CD4-positive, alpha-beta T cell treated with Interleukin-12 subunit alpha and Interleukin-12 subunit beta, for 1 hour (primary cell): ENCODE data around the gene LYPD5.
"Not testable (repeated sequence)": the region's sequence is repeated elsewhere in the genome, so short reads cannot be mapped to it uniquely, and the experiment has no call there.

Experiments used
- DNase-seq: peaks from one replicate; pipeline ENCODE4 v3.0.0-alpha.2; 2020

The LYPD5 gene

DNA sequence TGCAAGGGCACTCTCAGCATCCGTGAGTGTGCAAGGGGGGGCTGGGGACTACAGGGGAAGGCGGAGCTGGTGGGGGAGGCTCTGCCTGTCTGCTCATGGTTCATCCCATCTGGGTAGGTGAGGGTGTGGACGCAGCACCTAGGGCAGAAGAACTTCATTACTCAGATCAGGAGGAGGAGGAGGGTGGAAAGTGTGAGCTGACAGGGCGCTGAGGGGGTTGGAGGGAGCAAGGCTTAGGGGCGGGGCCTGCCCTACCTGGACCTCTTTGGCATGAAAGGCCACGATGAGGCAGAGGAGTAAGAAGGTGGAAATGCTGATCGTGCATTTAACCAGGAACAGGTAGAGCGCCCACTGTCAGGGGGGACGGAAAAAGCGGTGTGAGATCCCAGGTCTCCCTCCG is 26.0 kb downstream of the LYPD5 start:
- DNase-seq, result no peak

DNA sequence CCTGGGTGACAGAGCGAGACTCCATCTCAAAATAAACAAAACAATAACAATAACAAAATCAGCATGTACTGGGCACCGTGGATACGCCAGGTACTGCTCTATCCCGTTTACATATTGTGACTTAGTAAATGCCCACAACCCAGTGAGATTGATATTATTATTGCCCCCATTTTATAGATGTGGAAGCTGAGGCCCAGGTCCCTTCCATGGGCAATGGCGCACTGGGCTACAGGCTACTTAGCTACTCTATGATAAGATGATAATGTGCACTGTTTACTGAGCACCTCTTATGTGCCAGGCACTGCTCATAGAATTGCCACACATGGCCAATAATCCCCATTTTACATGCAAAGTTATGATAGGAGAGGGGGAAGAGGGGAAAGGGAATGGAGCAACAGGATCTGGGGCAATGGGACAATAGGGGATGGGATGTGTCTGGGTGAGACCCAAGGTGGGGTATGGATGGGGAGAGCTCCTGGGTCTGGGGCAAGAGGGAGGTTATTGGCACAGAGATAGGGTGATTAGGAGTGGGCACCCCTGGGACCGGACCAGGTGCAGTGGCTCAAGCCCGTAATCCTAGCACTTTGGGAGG is 26.9 kb downstream of the LYPD5 start:
- DNase-seq, result no peak

DNA sequence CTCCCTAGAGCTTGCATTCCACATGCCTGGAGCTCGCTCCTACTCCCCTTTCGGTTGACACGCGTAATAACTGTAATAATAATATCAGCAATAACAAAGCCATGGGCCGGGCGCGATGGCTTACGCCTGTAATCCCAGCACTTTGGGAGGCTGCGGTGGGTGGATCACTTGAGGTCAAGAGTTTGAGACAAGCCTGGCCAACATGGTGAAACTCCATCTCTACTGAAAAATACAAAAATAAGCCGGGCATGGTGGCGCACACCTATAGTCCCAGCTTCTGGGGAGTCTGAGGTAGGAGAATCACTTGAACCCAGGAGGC is 27.3 kb downstream of the LYPD5 start:
- not testable (repeated sequence) for DNase-seq

GRCh38 chr19:43774103-43774939 is 27.9 kb downstream of the LYPD5 start:
- DNase-seq, result no peak

DNA sequence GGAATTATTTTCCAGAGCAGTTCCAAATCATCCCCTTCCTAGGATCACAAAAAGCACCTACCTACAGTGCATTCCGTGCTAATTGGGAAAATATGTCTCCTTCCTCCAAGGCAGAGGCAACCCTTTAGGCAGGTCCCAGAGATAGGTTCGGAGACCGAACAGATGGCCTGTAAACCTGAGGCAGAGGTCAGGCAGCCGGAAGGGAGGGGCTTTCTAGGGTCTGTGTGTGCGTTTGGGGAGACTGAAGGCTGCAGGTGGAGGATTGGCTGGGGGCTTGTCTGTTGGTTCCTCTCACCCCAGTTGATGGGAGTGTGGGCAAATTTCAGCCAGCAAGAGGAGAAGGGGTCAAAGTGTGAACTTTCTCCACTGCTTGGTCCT is 28.5 kb downstream of the LYPD5 start:
- no peak for DNase-seq

GRCh38 chr19:43769256-43769655 is 33.0 kb downstream of the LYPD5 start:
- DNase-seq, result no peak

DNA sequence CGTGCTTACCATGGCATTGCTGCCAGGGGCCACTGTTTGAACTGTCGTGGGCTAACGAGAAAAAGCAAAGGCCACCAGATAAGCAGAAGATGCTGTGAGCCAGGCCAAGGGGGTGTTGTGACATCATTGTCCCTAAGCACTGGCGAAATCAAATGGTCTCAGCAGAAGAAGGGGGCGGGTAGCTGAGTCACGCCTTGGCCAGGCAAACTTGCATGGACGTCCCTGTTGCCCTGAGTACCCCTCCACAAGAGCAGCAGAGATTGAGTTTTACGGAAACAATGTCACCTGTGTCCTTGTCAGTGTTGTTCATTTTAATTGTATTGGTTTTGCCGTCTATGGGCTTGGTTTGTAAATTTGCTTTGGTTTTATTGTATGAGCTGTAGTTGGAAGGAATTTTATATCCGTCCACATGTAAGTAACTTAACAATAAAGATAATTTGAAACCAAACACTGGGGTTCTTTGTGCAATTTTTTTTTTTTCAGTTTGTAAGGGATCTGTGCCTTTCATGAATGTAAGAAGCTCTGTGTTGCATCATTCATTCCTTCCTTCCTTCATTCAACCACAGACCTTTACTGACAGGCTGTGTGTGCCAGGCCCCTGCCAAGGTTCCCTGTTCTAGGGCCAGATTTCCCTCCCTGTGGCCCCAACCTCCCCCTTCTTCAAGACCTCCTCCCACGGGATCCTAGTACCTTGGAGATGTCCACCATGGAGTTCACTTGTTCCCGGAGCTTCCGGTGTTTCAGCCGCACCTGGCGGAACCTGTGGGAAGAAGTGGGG is 33.8 kb downstream of the LYPD5 start:
- DNase-seq, result no peak

GRCh38 chr19:43767818-43768217 is 34.4 kb downstream of the LYPD5 start:
- no peak for DNase-seq

DNA sequence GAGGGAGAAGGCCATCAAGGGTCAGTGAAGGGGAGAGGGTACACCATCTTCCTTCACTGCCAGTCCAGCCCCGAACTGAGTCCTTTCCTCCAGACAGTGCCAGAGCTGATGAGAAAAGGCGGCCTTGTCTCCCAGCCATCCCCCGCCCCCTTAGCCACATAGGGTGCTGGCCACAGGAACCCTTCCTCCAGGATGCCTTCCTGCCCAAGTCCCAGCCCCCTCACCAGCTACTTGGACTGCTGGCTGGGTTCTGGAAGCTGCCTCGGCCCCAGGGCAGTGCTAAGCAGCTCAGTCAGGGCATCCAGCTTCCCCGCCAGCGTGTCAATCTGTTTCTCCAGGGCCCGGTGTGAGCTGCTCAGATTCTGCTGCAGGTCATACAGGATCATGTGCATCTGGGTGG is 34.9 kb downstream of the LYPD5 start:
- no peak for DNase-seq

GRCh38 chr19:43766755-43767043 is 35.5 kb downstream of the LYPD5 start:
- DNase-seq, result no peak

DNA sequence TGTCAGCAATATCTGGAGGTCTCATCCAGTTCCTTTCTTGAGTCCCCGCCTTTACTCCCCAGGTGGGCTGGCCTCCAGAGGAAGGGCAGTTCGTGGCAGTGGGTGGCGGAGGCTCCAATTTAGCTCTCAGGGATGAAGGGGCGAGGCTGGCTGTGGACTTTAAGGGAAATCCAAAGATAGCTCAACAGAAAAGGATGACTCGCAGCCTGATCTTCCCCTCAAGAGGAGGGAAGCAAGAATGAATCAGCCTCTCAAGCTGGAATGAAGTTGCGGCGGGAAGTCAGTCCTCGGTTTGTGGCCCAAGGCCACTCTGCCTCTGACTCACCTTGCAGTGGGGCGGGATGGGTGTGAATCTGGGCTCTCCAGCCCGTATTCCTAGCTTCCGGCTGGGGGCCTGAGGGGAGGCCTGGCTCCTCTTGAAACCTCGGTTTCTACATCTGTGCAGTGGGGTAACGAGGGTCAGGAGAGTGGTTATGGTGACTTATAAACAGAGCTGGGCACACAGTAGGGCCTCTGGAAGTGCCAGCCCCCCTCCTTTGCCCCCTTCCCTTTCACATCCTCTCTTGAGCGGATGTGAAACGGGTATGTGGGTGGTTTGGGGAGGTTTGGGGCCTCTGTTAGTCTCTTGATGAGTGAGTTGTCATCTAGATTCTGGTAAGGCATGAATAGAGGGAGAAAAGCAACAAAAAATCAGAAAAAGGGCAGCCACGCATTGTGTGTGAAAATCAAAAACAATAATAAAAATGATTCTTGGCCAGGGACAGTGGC is 37.0 kb downstream of the LYPD5 start:
- DNase-seq, result peak; percentile 72

DNA sequence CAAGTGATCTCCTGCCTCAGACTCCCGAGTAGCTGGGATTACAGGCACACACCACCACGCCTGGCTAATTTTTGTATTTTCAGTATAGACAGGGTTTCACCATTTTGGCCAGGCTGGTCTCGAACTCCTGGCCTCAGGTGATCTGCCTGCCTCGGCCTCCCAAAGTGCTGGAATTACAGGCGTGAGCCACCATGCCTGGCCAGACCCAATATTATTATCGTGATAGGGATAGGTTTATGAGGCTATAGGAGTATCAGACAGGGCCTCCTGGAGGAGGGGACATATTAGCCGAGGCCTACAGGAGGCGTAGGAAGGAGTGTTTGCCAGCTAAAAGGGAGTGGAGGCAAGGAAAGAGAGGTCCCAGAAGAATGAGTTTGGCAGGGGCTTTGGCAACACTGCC is 37.6 kb downstream of the LYPD5 start:
- DNase-seq, result not testable (repeated sequence)

- no peak for DNase-seq
Measured at GRCh38 chr19:43763473-43763939, 38.7 kb downstream of the LYPD5 start.

GRCh38 chr19:43762814-43763213 is 39.4 kb downstream of the LYPD5 start:
- DNase-seq, result no peak

- no peak for DNase-seq
Measured at GRCh38 chr19:43760941-43761340, 41.3 kb downstream of the LYPD5 start.

DNA sequence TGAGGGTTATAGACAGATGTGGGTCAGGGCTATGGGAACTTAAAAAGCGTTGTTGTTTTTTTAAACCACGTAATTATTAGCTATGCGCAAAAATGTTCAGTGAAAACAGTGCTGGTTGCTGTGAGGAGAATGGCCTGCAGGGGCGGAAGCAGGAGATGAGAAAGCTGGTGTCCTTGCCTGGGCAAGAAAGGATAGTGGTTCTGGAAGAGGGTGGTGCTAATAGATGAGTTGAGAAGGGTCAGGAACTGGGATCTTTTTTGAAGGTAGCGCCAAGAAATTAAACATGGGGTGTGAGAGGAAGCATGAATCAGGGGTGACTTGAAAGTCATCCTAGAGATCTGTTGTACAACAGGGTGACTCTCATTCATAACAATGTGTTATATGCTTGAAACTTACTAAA is 42.7 kb downstream of the LYPD5 start:
- no peak for DNase-seq

DNA sequence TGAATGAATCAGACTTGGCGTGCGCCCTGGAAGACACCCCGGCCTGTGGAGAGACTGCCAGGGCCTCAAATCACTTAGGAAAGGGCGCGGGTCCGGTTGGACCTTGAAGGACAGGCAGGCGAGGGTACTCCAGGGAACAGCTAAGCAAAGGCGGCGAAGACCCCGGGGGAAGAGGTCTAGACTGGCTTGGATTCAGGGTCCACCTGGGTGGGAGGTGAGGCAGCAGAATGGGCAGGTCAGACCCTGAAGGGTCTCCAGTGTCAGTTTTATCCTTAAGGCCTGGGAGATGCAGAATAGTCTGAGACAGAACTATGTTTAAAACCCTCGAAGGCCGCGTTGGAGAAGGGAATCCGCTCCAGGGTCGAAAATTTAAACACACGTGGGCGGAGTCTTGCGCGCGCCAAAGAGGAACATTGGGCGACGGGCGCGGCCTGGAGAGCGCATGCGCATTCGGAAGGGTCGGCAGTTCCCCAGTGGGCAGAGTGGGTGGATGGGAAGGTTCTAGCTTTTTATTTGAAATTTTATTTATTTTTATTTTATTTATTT is 46.9 kb downstream of the LYPD5 start:
- DNase-seq, result peak; percentile 86

GRCh38 chr19:43754503-43755255 is 47.6 kb downstream of the LYPD5 start, which contains the start of gene SMG9:
TSS of gene SMG9 (minus strand) at chr19:43754962. CDS start at chr19:43750741, 4,221 bp downstream.
- peak; percentile 99 for DNase-seq

DNA sequence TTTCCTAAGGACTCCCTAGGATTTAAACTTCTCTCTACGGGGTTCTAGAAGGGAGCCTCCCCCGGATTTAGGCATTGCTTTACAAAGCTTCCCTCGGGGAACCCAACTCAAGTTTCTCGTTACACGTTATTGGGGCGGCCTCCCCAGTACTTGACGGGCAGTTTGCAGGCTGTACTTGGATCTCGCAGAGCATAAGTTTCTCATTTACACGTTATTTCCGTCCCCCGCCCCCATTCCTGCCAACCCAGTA is 48.1 kb downstream of the LYPD5 start:
- DNase-seq, result no peak

- no peak for DNase-seq
Measured at GRCh38 chr19:43752287-43752875, 49.9 kb downstream of the LYPD5 start.

- DNase-seq, result no peak
Measured at GRCh38 chr19:43751466-43752220, 50.6 kb downstream of the LYPD5 start.
